Activated T-cell treated with anti-CD3 and anti-CD28 coated beads for 1 hour (primary cell): Measurements from ENCODE around the gene C1orf174.
"Not testable (repeated sequence)": the region's sequence is repeated elsewhere in the genome, so short reads cannot be mapped to it uniquely, and the experiment has no call there.

Source experiments
- DNase-seq: peaks from one replicate; pipeline ENCODE4 v3.0.0-alpha.2; 2020; ENCODE audit warnings: low read depth

The C1orf174 gene

DNA sequence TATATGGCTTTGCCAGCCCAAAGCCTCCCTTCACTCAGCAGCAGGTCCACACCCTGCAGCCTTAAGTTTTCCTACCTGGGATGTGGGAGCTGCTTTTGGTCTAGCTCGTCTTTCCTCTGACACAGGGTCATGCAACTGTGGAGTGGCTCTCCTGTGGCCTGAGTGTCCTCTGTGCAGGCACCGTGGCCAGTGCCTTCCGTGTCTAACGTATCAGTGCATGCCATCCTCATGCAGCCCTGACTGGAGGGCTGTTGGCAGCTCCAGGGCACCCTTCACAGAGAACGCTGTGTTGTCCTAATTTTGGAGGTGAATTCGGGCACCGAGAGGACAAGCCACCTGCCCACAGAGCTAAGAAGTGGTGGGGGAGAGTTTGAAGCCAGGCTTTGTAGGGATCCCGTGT lies 25.7 kb upstream of the C1orf174 start:
- DNase-seq: no peak

- DNase-seq: no peak
These were observed 25.2 kb upstream of the C1orf174 start for GRCh38 chr1:3925256-3925655.

DNA sequence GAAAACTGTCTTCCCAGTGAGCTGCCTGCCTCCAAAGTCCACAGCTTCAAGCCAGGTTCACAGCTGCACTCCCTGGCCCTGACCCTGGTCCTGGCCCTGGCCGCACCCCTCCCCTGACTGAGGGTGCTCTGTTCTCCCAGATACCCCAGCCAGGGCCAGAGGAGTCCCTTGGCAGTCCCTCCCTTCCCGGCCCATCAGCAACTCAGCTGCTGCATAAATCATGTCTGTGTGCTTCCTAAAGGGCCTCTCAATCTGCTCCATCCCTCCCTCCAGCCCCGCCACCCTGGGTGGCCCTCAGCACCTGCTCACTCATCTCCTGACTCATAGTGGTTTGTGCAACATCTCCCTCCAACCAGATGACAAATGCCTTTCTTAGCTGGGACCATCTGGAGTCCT lies 24.8 kb upstream of the C1orf174 start:
- no peak for DNase-seq

GRCh38 chr1:3924186-3924824 lies 24.2 kb upstream of the C1orf174 start:
- no peak for DNase-seq

GRCh38 chr1:3923378-3924185 lies 23.5 kb upstream of the C1orf174 start:
- no peak for DNase-seq

GRCh38 chr1:3922851-3923250 lies 22.8 kb upstream of the C1orf174 start:
- no peak for DNase-seq

- no peak for DNase-seq
These were observed 22.2 kb upstream of the C1orf174 start for GRCh38 chr1:3922201-3922725.

GRCh38 chr1:3921765-3922164 lies 21.7 kb upstream of the C1orf174 start:
- no peak for DNase-seq

GRCh38 chr1:3919706-3920105 lies 19.6 kb upstream of the C1orf174 start:
- no peak for DNase-seq

DNA sequence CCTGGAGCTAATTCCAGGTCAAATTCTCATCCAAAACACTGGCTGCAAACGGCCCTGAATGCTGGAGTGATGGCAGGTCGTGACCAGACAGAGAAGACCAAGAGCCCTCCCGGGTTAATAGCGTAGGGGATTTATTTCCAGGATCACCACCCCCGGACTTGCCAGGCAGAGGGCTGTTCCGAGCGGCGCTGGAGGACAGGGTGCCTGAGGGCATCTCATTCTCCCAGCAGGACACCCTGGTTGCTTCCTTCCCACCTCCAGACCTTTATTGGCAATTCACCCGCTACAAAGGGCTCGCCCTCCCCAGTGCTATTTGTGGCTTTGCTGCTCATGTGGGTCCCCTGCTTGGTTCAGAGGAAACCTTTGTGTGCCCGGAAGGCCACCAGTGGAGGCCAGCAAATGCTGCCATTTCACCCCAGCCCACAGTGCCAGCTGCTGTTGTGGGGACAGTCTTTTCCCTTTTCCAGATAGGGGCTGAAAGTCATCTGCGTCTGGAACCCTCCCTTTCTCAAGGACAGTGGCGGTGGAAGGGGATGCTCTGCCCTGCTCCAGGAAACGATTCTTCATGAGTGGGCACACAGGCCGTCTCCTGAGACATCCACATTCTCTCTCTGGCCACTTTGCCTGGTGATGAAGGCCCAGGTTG lies 19.0 kb upstream of the C1orf174 start:
- DNase-seq: no peak

- not testable (repeated sequence) for DNase-seq
These were observed 18.3 kb upstream of the C1orf174 start for GRCh38 chr1:3918359-3918758.

- DNase-seq: no peak
These were observed 17.7 kb upstream of the C1orf174 start for GRCh38 chr1:3917761-3918160.

DNA sequence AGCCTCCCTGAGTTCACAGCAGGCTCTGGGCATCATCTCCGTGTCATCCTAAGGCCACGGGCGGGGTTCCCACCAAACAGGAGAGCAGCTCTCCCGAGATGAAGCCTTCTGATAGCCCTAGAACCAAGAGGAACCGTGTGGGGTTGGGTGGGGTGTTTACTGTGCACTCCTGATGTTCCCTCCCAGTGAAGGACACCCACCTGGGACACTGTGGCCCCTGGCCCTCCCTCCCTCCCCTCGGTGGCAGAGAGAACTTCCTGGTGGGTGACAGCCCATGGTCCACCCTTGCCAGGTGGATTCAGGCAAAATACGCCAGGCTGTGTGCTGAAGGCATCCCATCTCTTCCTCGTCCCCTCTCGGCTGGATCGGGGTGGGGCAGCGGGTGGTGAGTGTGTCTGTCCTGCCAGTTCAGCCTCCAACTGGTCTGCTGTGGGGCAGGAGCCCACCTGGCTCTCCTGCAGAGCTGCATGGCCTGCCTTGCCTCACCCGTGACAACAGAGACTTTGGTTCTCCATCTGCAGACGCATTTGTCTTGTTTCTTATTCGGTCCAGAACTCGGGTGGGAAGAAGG lies 15.6 kb upstream of the C1orf174 start:
- DNase-seq: no peak

GRCh38 chr1:3914911-3915310 lies 14.8 kb upstream of the C1orf174 start:
- no peak for DNase-seq

- no peak for DNase-seq
These were observed 14.3 kb upstream of the C1orf174 start for GRCh38 chr1:3914331-3914851.

GRCh38 chr1:3912809-3913685 lies 13.0 kb upstream of the C1orf174 start:
- DNase-seq: no peak

GRCh38 chr1:3911981-3912808 lies 12.1 kb upstream of the C1orf174 start:
- no peak for DNase-seq

GRCh38 chr1:3910857-3911845 lies 11.1 kb upstream of the C1orf174 start:
- DNase-seq: peak; percentile 77

GRCh38 chr1:3910049-3910731 lies 10.1 kb upstream of the C1orf174 start:
- DNase-seq: no peak
